Fibroblast of lung (primary cell): ENCODE measurements around the gene SERPINA9.

Experiments used
- EZH2 ChIP-seq: IDR thresholded peaks from 2 replicates; pipeline ENCODE4 v1.5.1; 2012; ENCODE audit warnings: low read length, control low read depth, mild to moderate bottlenecking; ENCODE audit errors: missing control alignments
- TF ChIP-seq, protein P1 (sequence below), 2 donors: IDR thresholded peaks in 1 of 2; conservative IDR thresholded peaks in 1 of 2; 1 replicate in 1 of 2; 2 replicates in 1 of 2; pipeline ENCODE4 v1.5.1; 2011 to 2012; ENCODE audit warnings: low read length in 2 of 2, control low read depth in 1 of 2, inconsistent platforms in 1 of 2, low read depth in 1 of 2, mild to moderate bottlenecking in 1 of 2

DNA sequence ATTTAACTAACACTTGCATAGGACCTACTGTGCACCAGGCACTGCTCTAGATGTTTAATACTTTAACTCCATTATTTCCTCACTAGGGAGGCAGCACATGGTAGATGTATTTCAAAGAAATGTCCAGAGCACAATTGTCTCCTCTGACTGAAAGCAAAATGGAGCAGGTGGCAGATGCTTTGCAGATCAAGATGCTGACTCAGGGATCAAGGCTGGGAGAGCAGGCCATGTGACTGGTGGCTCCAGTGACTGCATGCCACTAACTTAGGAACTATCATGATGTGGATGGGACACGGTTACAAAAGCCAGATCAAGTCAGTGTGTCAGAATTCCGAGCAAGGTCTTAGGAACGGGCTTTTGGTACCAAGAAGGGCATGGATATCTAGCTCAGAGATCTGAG lies 51.6 kb downstream of the SERPINA9 start:
- TF ChIP-seq, protein P1, sequence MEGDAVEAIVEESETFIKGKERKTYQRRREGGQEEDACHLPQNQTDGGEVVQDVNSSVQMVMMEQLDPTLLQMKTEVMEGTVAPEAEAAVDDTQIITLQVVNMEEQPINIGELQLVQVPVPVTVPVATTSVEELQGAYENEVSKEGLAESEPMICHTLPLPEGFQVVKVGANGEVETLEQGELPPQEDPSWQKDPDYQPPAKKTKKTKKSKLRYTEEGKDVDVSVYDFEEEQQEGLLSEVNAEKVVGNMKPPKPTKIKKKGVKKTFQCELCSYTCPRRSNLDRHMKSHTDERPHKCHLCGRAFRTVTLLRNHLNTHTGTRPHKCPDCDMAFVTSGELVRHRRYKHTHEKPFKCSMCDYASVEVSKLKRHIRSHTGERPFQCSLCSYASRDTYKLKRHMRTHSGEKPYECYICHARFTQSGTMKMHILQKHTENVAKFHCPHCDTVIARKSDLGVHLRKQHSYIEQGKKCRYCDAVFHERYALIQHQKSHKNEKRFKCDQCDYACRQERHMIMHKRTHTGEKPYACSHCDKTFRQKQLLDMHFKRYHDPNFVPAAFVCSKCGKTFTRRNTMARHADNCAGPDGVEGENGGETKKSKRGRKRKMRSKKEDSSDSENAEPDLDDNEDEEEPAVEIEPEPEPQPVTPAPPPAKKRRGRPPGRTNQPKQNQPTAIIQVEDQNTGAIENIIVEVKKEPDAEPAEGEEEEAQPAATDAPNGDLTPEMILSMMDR (conservative IDR thresholded peaks at IDR 0.05 in 1 of 2, IDR thresholded peaks at IDR 0.05 in 1 of 2; ENCODE audit: low read depth in 1 of 2, low read length in 2 of 2), result no peak
- no peak for TF ChIP-seq EZH2
